ENCODE measurements around the gene FUT1.

- TF ChIP-seq CTCF (conservative IDR thresholded peaks at IDR 0.05; ENCODE audit: low read length) (no peak), EZH2phosphoT487 (IDR thresholded peaks at IDR 0.05; ENCODE audit: borderline replicate concordance) (no peak)
Measured at GRCh38 chr19:48719263-48720171, 32.9 kb downstream of the FUT1 start, which contains the start of gene MAMSTR.

Data from Loucy (cell line).